Uterus (tissue), 4 donors: Measurements from ENCODE around the gene CD4. TPM values are rescaled to one million over a fixed set of nuclear protein-coding genes. Genes with fewer than 3 reads are reported as not detected.
A peak's percentile ranks its signal among the peaks of the same experiment; 100 is the strongest.

ENCODE experiments used
- DNase-seq, 2 donors: peaks; one replicate each; pipeline ENCODE4 v3.0.0-alpha.2; 2019 to 2020
- H3K27ac ChIP-seq, 2 donors: fragments of 200-600 bp; sonication (generic); 1 replicate in 1 of 2; 2 replicates in 1 of 2; pipeline ENCODE4 v1.5.1; 2016 to 2018
- H3K27me3 ChIP-seq, 2 donors: fragments of 200-600 bp; sonication (generic); one replicate each; pipeline ENCODE4 v1.5.1; 2018 to 2019; ENCODE audit warnings: control low read depth in 1 of 2
- H3K36me3 ChIP-seq, 2 donors: fragments of 200-600 bp; sonication (generic); one replicate each; pipeline ENCODE4 v1.5.1; 2019; ENCODE audit warnings: control low read depth in 1 of 2
- H3K4me1 ChIP-seq, 2 donors: fragments of 200-600 bp; sonication (generic); one replicate each; pipeline ENCODE4 v1.5.1; 2018 to 2019; ENCODE audit warnings: control low read depth in 1 of 2
- H3K4me3 ChIP-seq, 2 donors: fragments of 200-600 bp; sonication (generic); 1 replicate in 1 of 2; 2 replicates in 1 of 2; pipeline ENCODE4 v1.5.1; 2018 to 2019; ENCODE audit warnings: mild to moderate bottlenecking in 1 of 2
- H3K9me3 ChIP-seq, 2 donors: fragments of 200-600 bp; sonication (generic); one replicate each; pipeline ENCODE4 v1.5.1; 2019; ENCODE audit warnings: control low read depth in 1 of 2
- CTCF ChIP-seq, 4 experiments: fragments of 200-600 bp in 2 of 4; fragments of 450-650 bp in 2 of 4; sonication (generic) in 2 of 4; IDR thresholded peaks; one replicate each; pipeline ENCODE4 v1.5.1; 2016 to 2019; ENCODE audit warnings: antibody characterized with exemption in 4 of 4, mild to moderate bottlenecking in 2 of 4, moderate library complexity in 1 of 4
- POLR2A ChIP-seq, 2 donors: fragments of 450-650 bp; IDR thresholded peaks; one replicate each; pipeline ENCODE4 v1.6.1; 2016; ENCODE audit warnings: antibody characterized with exemption in 2 of 2, mild to moderate bottlenecking in 1 of 2, moderate library complexity in 1 of 2
- intact Hi-C: fragments of 100-400 bp; cut with DNase I; formaldehyde crosslinking; loops from one replicate; pipeline ENCODE4 v1.15.1; 2023; ENCODE audit warnings: low total_unique reads
- total RNA-seq, 4 donors: library from RNA; depleted of rRNA in 3 of 4; stranded (reverse); fragments of >200 nt in 3 of 4; gene quantifications; one replicate each; pipeline versions ENCODE4 v1.1.0 to v1.2.4, GENCODE V29; 2014 to 2023
- donor health status: DM: yes; HTN: yes; CAD: no.

The CD4 gene
- total RNA-seq, 4 donors from 2014 or later = 1.0 to 24.3 (median 10.4) TPM

DNA sequence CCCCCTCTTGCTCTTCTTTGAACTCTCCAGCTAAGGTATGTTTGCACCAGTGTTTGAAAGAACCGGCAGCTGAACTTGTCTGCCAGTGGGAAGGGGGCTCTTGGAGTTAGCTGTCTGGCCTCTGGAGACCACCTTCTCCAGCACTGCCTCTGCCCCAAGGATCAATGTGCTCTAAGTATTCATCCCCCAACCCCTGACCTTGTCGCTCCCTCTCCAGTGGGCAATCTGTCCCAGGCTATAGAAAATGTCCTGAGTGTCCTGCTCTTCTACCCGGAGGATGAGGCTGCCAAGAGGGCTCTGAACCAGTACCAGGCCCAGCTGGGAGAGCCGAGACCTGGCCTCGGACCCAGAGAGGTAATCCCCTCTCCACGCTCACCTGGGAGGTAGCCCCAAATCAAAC is 41.7 kb downstream of the CD4 start:
- intact Hi-C loops = no loop called here
- TF ChIP-seq POLR2A (IDR thresholded peaks at IDR 0.05) = no peak
- TF ChIP-seq CTCF (IDR thresholded peaks at IDR 0.05) = no peak
- no peak for DNase-seq

GRCh38 chr12:6831450-6831995 is 42.2 kb downstream of the CD4 start:
- no peaks in the 10 kb centered on the region for H3K27me3 ChIP-seq
- DNase-seq = no peak
- TF ChIP-seq CTCF (IDR thresholded peaks at IDR 0.05) = no peak
- TF ChIP-seq POLR2A (IDR thresholded peaks at IDR 0.05) = no peak
- intact Hi-C loops = no loop called here
- H3K9me3 ChIP-seq = no peaks in the 10 kb centered on the region
- no peak overlapping the region for H3K27ac ChIP-seq
- H3K4me3 ChIP-seq = no peak overlapping the region
- H3K4me1 ChIP-seq = peaks cover 5 to 6% of the 10 kb centered on the region in 2 donors
- H3K36me3 ChIP-seq = no peaks in the 10 kb centered on the region

More for the DNA sequence above, 41.7 kb downstream of the CD4 start:
- Histone ChIP-seq H3K4me3 (no peak overlapping the region), H3K27ac (no peak overlapping the region), H3K9me3 (no peaks in the 10 kb centered on the region), H3K36me3 (no peaks in the 10 kb centered on the region), H3K4me1 (peaks cover 5 to 6% of the 10 kb centered on the region in 2 donors), H3K27me3 (no peaks in the 10 kb centered on the region)

DNA sequence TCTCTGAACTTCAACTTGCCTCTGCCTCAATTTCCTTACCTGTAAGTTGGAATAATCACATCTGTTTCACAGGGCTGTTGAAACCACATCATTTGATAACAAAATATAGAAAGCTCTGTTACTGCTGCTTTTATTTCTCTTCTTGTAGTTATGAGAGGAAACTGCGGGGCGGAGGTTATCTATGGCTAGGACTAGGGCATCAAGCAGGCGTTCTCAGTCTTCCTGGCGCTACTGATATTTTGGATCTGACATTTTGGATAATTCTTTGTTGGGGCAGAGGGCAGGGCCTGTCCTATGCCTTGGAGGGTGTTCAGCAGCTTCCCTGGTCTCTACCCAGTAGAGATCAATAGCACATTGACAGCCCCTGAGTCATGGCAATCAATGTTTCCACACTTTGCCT is 42.8 kb downstream of the CD4 start:
- H3K36me3 ChIP-seq = no peaks in the 10 kb centered on the region
- intact Hi-C loops = no loop called here

GRCh38 chr12:6833189-6833890 is 44.0 kb downstream of the CD4 start:
- H3K9me3 ChIP-seq = no peaks in the 10 kb centered on the region
- no peak for TF ChIP-seq CTCF (IDR thresholded peaks at IDR 0.05)
- no peak for TF ChIP-seq POLR2A (IDR thresholded peaks at IDR 0.05)
- H3K27me3 ChIP-seq = no peaks in the 10 kb centered on the region
- H3K4me3 ChIP-seq = no peak overlapping the region
- peaks cover 0 to 6% of the 10 kb centered on the region in 2 donors for H3K4me1 ChIP-seq
- peak overlapping the region; percentile 59 to 78 for H3K27ac ChIP-seq
- intact Hi-C loops = no loop called here
- DNase-seq = no peak
- no peaks in the 10 kb centered on the region for H3K36me3 ChIP-seq

More for the DNA sequence above, 42.8 kb downstream of the CD4 start:
- H3K4me1 ChIP-seq = peaks cover 2 to 6% of the 10 kb centered on the region in 2 donors
- no peaks in the 10 kb centered on the region for H3K27me3 ChIP-seq
- H3K9me3 ChIP-seq = no peaks in the 10 kb centered on the region
- DNase-seq = no peak
- H3K4me3 ChIP-seq = no peak overlapping the region
- peak overlapping the region in 1 of 2 donors; percentile 78 for H3K27ac ChIP-seq
- TF ChIP-seq POLR2A (IDR thresholded peaks at IDR 0.05) (no peak), CTCF (IDR thresholded peaks at IDR 0.05) (no peak)

DNA sequence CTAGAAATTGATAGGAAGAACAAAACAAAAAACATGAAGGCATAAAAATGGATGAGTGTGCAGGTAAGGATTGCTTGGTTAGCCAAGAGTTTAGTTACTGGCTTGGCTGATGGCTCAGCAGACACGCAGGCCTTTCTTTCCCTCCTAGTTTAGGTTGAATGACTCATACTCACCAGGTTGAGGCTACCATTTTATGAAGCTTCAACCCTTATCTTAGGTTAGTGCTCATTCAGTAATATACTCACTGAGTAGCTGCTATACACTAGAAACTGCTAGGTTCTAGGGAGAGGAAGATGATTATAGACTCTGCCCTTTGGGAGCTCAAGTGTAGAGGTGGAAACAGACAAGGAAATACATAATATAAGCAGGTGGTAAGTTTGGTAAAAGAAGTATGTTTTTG is 44.9 kb downstream of the CD4 start:
- Histone ChIP-seq H3K27me3 (no peaks in the 10 kb centered on the region), H3K4me3 (no peak overlapping the region), H3K27ac (no peak overlapping the region), H3K36me3 (no peaks in the 10 kb centered on the region), H3K9me3 (no peaks in the 10 kb centered on the region), H3K4me1 (peaks cover 0 to 6% of the 10 kb centered on the region in 2 donors)
- intact Hi-C loops = no loop called here
- no peak for DNase-seq
- no peak for TF ChIP-seq CTCF (IDR thresholded peaks at IDR 0.05)
- TF ChIP-seq POLR2A (IDR thresholded peaks at IDR 0.05) = no peak
